GM18508 (cell line): ENCODE results near the gene AMY2A.
"Not testable (repeated sequence)": the region's sequence is repeated elsewhere in the genome, so short reads cannot be mapped to it uniquely, and the experiment has no call there.

Source experiments
- ATAC-seq: cut with Tn5 transposase; IDR thresholded peaks from one replicate; pipeline ENCODE4 v1.9.1; 2021; ENCODE audit warnings: moderate number of reproducible peaks; ENCODE audit not compliant: insufficient read depth, unreplicated experiment

The AMY2A gene

GRCh38 chr1:103616994-103617477, at the start of gene AMY2A:
Gene AMY2A (plus strand): TSS chr1:103617427. CDS start chr1:103617441, 14 bp downstream.
- not testable (repeated sequence) for ATAC-seq

- ATAC-seq = no peak
Observed at GRCh38 chr1:103569493-103569892, 47.7 kb upstream of the AMY2A start.

- not testable (repeated sequence) for ATAC-seq
Observed at GRCh38 chr1:103571289-103571688, 45.9 kb upstream of the AMY2A start, which contains the start of gene AMY2B. Gene AMY2B (plus strand): TSS chr1:103571589. CDS start chr1:103571603, 14 bp downstream.

GRCh38 chr1:103576065-103576464, 41.2 kb upstream of the AMY2A start:
- no peak for ATAC-seq

GRCh38 chr1:103576784-103577183, 40.4 kb upstream of the AMY2A start:
- not testable (repeated sequence) for ATAC-seq

DNA sequence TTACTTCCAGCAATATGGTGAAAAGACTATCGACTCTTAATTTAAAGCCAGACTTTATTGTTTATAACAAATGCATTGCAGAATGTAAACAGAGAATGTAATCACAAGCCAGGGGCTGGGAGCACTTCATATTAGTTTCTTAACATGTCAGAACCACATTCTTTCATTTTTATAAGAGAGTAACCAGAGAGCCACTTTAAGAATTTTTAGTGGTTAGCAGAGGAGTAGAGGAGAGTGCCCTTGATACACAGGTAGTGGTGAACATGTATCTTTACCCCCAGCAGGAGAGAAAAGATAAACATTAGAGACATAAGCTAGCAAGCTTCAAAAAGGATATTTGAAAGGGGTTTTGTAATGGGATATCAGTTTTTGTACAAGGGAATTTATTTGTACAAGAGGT, 34.8 kb upstream of the AMY2A start:
- no peak for ATAC-seq

- ATAC-seq = no peak
Observed at GRCh38 chr1:103583887-103584286, 33.3 kb upstream of the AMY2A start.

- no peak for ATAC-seq
Observed at GRCh38 chr1:103584537-103584936, 32.7 kb upstream of the AMY2A start.

DNA sequence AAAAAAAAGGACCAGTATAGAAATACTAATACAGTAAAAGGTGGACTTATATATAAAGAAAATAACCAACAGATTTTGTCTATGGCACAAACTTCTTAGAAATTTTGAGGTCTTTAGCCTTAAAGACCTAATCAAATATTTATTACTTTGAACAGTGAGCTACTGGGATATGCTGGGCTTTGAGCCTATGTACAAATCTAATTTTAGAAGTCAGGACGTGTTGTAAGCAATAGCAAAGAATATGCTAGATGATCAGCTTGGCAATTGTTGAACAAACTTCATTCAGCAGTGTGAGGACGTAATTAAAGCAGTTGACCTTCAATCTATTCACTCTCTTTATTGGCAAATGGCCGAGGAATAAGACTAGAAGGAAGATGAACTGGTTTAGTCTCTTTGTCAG, 14.5 kb upstream of the AMY2A start:
- not testable (repeated sequence) for ATAC-seq

DNA sequence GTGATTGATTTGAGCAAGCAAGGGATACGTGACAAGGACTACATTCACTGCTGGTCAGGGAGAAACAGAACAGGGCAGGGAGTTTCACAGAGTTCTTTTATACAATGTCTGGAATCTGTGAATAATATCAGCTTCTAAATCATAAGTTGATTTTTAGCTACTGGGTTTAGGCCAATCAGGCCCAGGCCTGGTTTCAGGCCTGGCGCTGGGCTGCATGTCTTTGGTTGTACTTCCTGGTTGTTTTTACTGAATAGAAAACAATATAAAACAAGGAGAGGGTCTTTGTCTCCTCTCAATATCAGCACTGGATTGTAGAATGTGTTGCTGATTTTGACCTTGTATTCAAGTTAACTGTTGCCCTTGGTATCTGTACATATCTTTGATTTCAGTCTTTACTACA, 865 bp upstream of the AMY2A start:
- ATAC-seq = no peak

- ATAC-seq = not testable (repeated sequence)
Observed at GRCh38 chr1:103627436-103627835, 10.2 kb downstream of the AMY2A start.

DNA sequence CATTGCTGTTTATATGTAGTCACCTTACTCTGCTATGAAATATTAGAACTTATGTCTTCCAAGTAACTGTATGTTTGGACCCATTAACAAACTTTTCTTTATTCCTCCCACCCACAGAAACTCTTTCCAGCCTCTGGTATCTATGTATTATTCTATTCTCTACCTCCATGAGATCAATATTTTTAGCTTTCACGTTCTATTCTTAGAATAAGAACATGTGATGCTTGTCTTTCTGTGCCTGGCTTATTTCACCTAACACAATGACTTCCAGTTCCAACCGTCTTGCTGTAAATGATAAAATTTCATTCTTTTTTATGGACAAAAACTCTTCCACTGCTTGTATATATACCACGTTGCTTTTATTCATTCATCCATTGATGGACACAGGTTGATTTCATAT, 24.0 kb downstream of the AMY2A start:
- ATAC-seq = not testable (repeated sequence)

- ATAC-seq = not testable (repeated sequence)
Observed at GRCh38 chr1:103643908-103644307, 26.7 kb downstream of the AMY2A start.

- not testable (repeated sequence) for ATAC-seq
Observed at GRCh38 chr1:103650305-103650704, 33.1 kb downstream of the AMY2A start.

GRCh38 chr1:103650889-103651288, 33.7 kb downstream of the AMY2A start:
- not testable (repeated sequence) for ATAC-seq

DNA sequence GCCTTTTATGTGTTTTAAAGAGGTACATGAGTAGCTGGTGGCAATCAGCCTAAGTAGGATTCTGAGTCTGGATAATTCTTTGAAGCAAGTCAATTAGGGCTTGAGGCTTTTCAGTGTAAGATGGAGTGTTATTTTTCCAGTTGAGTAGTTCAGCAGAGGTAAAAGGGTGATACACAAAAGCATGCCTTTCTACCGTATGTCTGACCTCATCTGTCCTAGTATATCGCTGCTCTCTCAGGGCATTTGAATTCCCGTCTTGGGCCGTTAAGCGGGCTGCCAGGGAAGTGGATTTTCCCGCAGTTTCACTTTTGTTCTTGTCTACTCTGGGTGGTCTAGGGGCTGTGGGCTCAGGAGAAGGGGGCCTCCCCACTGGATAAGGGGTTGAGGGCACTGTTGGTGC, 36.9 kb downstream of the AMY2A start:
- not testable (repeated sequence) for ATAC-seq

GRCh38 chr1:103655460-103655859, 38.2 kb downstream of the AMY2A start, which contains the start of gene AMY1A:
Gene AMY1A (plus strand): TSS chr1:103655760. CDS start chr1:103656331, 571 bp downstream.
- ATAC-seq = not testable (repeated sequence)
